NCI-H1417 (cell line): ENCODE measurements around the gene SPAG5.

Experiments
- DNase-seq, 3 experiments: peaks; one replicate each; lab custom pipeline; 2025; lab: John Stamatoyannopoulos, UW

SPAG5 gene, protein sequence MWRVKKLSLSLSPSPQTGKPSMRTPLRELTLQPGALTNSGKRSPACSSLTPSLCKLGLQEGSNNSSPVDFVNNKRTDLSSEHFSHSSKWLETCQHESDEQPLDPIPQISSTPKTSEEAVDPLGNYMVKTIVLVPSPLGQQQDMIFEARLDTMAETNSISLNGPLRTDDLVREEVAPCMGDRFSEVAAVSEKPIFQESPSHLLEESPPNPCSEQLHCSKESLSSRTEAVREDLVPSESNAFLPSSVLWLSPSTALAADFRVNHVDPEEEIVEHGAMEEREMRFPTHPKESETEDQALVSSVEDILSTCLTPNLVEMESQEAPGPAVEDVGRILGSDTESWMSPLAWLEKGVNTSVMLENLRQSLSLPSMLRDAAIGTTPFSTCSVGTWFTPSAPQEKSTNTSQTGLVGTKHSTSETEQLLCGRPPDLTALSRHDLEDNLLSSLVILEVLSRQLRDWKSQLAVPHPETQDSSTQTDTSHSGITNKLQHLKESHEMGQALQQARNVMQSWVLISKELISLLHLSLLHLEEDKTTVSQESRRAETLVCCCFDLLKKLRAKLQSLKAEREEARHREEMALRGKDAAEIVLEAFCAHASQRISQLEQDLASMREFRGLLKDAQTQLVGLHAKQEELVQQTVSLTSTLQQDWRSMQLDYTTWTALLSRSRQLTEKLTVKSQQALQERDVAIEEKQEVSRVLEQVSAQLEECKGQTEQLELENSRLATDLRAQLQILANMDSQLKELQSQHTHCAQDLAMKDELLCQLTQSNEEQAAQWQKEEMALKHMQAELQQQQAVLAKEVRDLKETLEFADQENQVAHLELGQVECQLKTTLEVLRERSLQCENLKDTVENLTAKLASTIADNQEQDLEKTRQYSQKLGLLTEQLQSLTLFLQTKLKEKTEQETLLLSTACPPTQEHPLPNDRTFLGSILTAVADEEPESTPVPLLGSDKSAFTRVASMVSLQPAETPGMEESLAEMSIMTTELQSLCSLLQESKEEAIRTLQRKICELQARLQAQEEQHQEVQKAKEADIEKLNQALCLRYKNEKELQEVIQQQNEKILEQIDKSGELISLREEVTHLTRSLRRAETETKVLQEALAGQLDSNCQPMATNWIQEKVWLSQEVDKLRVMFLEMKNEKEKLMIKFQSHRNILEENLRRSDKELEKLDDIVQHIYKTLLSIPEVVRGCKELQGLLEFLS

DNA sequence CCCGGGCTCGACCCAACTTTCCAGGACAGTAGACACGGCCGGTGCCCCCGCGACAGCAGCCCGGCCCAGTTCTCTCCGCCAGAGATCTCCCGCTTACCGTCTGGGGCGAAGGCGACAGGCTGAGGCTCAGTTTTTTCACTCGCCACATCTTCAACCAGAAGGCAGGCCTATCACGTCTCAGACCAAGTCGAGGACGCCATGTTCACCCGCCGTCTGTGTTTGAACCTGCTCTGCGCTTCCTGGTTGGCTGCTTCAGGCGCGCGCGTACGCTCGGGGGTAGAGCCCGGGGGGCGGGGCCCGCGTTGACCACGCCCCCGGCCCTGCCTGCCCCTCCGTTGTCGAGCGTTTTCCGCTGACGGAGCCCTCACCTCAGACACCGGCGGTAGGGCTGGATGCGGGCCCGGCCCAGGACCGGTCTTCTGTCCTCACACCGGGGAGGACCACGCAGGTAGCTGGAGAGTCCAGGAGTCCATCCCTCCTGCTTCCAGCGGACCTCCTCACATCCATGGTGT is at the start of gene SPAG5:
SPAG5 (minus strand) TSS at position 227 of the 512 bp plus-strand sequence; CDS start at position 148, 79 bp downstream.
- DNase-seq, result peak; percentile 95 to 97 (median 96)

DNA sequence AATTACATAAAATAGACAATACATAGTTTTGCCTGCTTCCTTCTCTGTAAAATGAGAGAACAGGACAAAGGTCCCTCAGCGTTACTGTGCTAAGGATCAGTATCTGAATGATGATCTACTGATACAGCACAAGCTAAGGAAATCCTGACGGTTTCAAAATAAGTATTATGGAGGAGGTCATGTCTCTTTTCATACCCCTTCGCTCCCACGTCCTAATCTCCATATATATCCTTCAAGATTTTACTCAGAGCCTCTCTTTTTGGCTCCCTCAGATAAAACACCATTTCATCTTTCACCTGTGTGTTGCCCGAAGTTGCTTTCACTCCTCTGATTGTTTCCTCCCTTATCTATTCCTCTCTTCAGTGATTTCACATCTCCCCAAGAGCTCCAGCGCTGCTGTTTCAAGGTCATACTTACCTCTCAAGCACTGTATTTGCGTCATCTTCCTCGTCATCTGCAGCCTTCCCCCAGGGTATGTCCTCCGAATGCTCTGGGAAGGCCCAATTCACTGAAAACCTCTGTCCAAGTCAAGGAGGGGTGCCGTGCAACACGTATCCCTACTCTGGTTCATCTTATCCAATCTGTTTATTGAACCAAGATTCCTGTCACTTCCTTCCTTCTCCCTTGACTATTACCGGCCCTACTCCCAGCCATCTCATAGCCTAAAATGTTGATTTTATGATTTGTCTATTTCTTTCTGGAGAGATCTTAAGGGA is 47.4 kb upstream of the SPAG5 start:
- DNase-seq, result no peak

DNA sequence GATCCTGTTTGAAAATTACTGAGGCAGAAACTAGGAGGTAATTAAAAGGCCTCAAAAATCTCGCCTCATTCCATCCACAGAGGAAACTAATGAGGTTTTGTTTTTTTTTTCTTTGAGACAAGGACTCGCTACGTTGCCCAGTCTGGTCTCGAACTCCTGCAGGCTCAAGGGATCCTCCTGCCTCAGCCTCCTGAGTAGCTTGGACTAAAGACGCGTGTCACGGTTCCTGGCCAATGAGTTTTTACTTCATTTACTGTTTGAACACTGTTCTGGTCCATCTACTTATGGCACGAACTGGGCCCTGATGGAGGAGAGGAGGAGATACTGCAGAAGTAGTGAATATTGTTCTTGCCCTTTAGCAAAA is 46.7 kb upstream of the SPAG5 start:
- no peak for DNase-seq

DNA sequence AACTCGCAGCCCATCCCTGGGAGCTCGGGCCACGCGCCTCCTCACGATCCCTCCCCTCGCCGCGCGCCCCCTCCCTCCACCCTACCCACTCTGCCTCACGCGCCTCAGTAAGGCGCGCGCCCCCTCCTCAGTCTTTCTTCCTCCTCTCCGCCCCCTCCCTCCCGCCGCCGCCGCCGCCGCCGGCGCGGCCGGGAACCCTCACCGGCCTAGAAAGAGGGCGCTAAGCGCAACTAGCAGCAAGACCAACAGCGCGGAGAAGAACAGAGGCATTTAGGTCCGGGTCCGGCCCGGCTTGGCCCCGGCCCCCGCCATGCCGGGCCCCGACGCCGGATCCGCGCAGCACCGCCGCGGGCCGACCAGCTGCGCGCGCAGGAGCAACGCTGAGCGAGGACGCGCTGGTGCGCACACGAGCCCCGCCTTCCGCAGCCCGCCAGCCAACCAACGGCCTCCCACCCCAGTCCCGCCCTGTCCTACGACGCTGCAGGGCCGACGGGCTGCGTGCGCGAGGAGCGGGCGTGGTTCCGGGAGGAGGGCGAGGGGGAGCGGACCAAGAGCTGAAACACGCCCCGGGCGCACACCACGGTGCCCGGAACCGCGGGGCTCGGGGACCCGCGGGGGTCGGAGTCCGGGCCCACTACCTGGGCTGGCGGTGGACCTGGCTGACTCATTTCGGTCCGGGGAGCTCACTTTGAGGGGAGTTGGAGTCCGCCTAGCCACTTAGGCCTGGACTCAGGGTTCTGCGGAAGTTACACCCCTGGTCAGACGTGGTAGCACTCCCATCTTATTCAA is 46.2 kb upstream of the SPAG5 start, which contains the start of gene BLTP2:
BLTP2 (minus strand) TSS at position 372 of the 789 bp plus-strand sequence; CDS start at position 270, 102 bp downstream.
- peak; percentile 92 to 95 (median 94) for DNase-seq

DNA sequence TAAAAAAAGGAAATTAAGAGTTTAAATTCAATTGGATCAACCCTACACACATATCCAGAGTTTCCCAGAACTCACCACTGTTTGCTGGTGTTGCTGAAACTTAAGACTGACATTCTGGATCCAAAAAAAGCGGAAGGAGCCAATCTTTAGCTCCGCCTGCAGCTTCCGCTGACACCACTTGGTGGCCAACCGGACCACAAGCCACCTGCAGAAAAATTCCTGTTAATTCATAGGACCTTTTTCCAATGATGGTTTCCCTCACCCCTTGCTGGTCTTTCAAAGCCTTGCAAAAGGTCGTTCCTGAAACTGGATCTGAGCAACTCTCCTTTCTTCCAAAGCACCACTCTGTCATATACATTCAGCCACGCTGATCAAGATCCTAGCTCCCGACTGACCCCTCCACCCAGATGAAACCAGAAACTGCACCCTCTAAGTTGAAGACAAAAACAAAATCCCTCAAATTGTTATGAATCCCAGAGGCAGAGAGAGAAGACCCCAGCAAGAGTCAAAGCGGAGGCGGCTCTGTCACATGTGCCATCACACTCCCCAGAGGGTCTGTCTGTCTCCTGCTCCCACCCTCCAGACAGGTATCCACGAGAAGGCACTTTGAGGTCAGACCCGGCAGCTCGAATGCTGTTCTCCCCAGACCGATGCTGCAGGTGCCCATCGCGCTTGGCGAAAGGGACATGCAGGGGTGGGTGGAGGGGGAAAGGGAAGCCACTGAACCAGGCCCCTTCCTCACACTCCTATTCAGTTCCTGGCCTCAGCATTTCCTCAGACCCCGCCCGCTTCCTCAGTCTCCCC is 45.4 kb upstream of the SPAG5 start:
- peak; percentile 35 to 66 (median 37) for DNase-seq

DNA sequence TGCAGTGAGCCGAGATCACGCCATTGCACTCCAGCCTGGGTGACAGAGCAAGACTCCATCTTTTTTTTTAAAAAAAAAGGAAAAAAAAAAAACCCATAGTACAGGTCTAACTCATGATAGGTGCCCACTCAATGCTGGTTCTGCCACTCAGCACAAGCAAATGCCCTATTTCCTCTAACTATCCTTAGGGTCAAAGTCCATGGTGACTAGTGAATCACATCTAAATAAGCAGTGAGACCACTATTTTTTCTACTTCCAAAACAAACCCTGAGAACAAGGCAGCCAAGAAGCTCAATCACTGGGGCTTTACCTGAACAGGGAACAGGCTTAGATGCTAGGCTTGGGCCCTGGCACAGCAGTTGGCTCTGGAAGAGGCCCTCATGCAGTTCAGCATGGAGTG is 42.8 kb upstream of the SPAG5 start:
- DNase-seq, result no peak

DNA sequence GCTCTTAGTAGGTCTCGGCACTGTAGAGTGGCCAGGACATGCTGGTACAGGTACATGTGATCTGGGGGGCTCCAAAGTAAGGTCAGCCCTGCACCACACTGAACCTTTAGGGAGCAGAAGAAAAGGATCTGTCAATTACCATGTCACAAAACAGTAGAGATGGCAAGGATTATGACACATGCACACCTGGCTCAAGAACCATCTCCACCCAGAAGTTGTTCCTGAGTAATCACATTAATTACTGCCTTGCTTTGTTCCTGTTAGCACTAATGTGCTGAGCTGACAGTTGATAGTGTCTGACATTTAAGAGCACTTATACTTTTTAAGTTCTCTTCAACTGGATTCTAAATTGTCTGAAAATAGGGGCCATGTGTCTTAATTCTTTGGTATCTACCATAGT is 36.7 kb upstream of the SPAG5 start:
- DNase-seq, result no peak

DNA sequence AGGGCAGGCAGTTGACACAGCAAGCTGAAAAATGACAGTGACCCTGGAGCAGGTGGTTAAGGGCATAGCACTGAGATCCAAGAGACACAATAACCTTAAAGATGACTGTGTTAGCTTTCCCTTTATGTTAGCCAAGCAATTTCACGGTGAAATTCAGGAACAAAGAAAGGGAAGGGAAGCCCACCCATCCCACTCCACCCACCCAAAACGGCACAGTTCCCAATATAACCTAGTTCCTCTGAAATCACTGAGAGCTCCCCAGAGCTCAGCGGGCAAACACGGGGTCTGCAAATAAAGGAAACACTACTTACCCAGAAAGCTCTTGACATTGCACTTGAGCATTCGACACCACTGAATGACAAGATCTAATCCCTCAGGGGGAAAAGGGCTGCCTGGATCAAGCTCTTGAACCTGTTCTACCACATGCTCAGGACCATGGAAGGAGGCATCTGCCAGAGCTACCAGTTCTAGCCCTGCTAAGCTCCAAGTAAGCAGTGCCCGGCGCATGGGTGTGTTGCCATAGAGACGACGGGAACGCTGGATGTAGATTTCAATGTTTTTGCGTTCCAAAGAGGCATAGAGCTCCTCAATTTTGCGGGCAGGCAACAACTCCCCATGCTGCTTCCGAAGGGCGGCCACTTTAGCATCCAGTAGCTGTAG is 35.5 kb upstream of the SPAG5 start:
- DNase-seq, result peak in 1 of 3 experiments; percentile 77

DNA sequence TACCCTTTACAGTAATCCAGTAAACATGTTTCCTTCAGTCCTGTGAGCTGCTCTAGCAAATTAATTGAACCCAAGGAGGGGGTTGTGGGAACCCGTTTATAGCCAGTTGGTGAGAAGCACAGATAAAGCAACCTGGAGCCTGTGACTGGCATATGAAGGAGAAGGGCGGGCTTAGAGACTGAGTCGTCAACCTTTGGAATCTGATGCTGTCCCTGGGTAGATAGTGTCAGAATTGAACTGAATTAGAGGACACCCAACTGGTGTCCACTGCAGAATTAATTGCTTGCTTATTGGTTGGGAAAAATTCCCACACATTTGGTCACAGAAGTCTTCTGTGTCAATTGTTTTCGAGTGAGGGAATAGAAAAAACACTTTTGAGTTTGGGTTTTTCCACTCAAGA is 28.0 kb upstream of the SPAG5 start:
- no peak for DNase-seq

DNA sequence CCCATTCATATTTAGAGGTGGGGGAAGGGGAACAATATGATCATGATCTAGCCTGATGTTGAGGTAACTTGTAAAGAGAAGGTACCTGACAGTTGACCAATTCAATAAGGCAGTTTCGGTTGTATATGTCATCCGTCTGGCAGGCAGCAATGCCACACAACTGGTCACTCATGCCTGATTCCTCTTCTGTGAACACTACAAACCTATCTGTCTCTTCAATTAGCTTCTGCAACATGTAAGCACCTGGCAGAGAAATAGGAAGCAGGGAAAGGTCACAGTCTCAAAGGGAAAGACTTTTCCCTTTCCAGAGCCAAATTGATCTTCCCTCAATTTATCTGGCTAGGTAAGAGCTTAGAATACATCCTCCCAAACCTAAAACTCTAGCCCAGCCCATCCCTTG is 25.3 kb upstream of the SPAG5 start:
- no peak for DNase-seq

DNA sequence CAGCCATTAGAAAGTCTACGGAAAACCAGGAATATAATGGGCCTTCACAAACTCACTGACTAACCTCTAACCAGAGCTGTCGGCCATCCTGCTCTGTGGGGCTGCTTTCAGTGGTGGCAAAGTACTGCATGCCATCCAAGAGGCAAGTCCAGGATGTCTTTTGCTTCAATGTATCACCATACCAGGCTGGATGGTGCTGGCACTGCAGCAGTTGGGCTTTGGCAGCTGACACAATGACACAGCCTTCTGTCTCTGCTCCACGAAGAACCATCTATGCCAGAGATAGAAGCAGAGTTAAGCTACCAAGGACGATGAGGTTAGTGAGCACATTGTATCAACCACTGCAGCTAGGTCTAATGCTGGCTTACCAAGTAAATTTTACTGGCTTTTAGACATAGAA is 24.9 kb upstream of the SPAG5 start:
- DNase-seq, result no peak

DNA sequence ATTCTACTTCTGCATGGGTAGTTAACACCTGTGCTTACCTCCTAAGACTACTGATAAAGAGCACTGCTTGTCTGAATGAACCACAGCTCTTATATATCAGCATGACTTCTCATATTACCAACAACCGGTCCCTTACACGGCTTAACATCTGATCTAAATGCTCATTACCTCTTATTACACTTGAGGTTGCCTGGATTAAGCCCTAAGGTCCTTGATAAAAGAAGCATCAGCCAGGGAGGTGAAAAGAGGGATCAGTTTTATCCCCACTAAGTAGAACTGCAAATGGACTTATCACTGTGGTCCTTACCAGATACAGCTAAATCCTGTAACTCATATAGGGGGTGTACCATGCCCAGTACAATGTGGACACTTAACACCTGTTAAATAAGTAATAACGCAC is 23.4 kb upstream of the SPAG5 start:
- no peak for DNase-seq

DNA sequence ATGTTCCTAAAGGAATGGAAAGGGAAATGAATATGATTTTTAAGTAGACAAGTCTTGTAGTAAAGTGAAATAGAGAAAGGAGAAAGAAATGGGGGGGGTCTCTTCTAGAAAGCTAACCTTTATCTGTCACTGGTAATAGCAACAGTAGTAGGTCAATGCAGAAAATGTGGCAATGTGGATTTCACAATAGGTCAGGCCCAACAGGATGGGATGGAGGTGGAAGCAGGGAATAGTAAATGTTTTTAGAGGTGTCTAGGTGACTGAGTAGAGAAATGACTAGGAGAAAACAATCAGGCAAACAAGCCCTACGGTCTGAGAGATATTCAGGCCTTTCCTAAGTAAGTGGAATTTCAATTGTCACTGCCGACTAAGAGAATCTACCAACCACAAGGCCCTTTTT is 21.2 kb upstream of the SPAG5 start:
- DNase-seq, result no peak

DNA sequence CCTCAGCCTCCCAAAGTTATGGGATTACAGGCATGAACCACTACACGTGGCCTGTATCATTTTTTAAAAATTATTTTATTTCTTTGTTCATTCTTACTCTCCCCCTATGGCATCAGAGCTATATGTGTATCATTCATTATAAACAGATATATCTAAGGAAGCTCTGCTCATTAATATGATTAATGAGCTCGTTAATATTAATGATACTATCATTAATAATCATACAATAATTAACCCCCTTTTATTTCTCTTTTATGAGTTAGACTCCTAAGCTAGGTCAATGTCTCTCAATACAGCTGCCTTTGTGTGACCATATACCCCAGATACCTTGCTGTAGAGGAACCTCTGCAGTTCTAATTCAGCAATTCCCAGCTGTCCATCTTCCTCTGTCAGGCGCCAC is 19.6 kb upstream of the SPAG5 start:
- no peak for DNase-seq

DNA sequence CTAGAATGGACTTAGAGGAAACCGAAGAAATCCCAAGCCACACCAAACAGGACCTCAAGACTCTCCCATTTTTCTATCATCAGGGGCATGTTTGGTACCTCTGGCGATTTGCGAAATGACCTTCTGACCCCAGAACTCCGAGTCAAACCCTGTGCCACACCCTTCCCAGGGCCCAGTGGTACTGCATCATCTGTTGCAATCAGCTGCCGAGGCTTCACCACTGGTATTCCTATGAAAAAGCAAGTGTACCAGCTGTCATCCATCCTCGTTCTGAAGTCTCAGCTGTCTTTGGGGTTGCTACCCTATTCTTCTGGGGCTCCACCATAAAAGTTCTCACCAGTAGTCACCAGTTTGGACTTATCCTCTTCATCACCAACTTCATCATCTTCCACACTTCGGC is 17.5 kb upstream of the SPAG5 start:
- no peak for DNase-seq

DNA sequence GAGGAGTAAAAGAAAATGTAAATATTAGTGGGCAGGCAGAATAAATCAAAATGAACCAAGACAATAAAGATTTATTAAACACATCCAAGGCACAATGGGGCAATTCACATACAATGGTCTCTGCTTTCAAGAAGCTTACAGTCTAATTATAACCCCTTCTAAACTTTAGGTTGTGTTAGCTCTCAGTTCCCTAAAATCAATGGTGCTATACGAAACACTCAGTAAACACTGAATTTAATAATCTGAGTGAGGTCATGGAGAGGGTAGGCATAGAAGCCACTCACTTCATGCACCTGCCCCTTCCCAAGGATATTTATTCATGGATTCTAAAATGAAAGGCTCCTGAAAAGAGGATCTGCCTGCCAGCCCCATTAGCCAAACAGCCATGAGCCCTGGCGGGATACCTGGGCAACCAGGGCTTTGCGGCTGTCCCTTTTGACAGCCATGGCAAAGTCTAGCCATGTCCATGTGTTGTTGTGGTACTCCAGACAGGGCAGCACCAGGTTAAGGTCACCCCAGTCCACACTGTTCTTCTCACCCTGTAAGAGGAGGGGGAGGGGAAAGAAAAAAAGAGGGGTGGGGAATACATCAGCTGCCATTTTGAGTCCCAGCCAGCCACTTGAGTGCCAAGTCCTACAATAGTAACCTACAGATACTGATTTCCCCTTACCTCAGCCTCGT is 16.6 kb upstream of the SPAG5 start:
- no peak for DNase-seq

DNA sequence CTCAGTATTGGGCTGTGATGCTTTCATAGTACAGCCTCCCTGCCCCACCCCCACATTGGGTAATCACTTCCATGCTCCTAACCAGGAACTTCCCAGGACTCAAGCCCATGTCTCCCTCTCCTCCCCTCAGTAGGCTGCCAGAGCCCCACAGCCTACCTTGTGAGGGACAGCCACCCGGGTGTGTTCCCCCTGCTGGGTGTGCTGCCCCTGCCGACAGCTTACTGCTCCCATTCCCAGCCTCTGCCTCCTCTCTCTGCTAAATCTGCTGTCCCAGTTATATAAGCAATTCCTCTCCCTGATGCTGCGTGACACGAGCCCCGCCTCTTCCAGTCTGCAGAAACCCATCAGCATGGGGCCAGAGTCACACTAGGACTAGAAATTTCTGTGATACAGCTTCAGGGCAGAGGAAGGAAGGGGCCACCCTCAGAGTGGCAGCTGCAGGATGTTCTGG is 15.1 kb upstream of the SPAG5 start, which contains the start of gene RSKR:
RSKR (minus strand) TSS at position 255 of the 451 bp plus-strand sequence; CDS start at position 231, 24 bp downstream.
- no peak for DNase-seq
